Right cardiac atrium (tissue), 5 donors: ENCODE measurements around the gene PLGRKT. TPM values are rescaled to one million over a fixed set of nuclear protein-coding genes. Genes with fewer than 3 reads are reported as not detected.
"Not testable (repeated sequence)": the region's sequence is repeated elsewhere in the genome, so short reads cannot be mapped to it uniquely, and the experiment has no call there.

Experiments used
- ATAC-seq, 2 donors: fragments of 200-7000 bp; cut with Tn5 transposase; one replicate each; pipeline versions ENCODE4 v1.8.0 to v1.9.1; 2020; ENCODE audit warnings: moderate library complexity in 2 of 2, mild to moderate bottlenecking in 1 of 2
- DNase-seq, 3 donors: peaks; one replicate each; pipeline ENCODE4 v3.0.0-alpha.2; 2020
- H3K27ac ChIP-seq: one replicate; pipeline ENCODE4 v1.5.1; 2013; ENCODE audit warnings: mild to moderate bottlenecking, low read length, control low read depth, moderate library complexity
- H3K27me3 ChIP-seq: one replicate; pipeline ENCODE4 v1.6.1; 2013; ENCODE audit not compliant: control insufficient read depth, insufficient read depth
- H3K4me1 ChIP-seq: one replicate; pipeline ENCODE4 v1.6.1; 2013; ENCODE audit warnings: low read length; ENCODE audit not compliant: control insufficient read depth, insufficient read depth
- H3K4me3 ChIP-seq: one replicate; pipeline ENCODE4 v1.5.1; 2013; ENCODE audit warnings: low read length, control low read depth
- H3K9me3 ChIP-seq: one replicate; pipeline ENCODE4 v1.6.1; 2013; ENCODE audit warnings: low read length; ENCODE audit not compliant: control insufficient read depth
- WGBS: extraction: QIAGEN DNeasy Blood & Tissue Kit; methylation state at CpG from one replicate; pipeline ENCODE4 v1.1.7; 2013; 5-methylcytosine and 5-hydroxymethylcytosine counted together
- intact Hi-C, 4 donors: fragments of 100-400 bp; cut with DNase I; formaldehyde crosslinking; loops; one replicate each; pipeline versions ENCODE4 v1.11.0 to v1.14.0; 2022 to 2023
- polyA plus RNA-seq: library from polyadenylated mRNA; stranded (reverse); fragments of 200-250 nt; gene quantifications from one replicate; pipeline ENCODE4 v1.2.3, GENCODE V29; 2013
- total RNA-seq, 4 donors: library from RNA; stranded (reverse); fragmentation: NEBNext Ultra II Directional; extraction: Animal tissue kit (Norgen Biotek cat#: 25700); gene quantifications; one replicate each; pipeline ENCODE4 v1.2.1, GENCODE V29; 2021
- donor health status: healthy with polysubstance abuse.
- donor health status: DM: no; HTN: yes; CAD: no.
- donor health status: DM: no; HTN: no; CAD: no.
- donor health status: DM: no; HTN: yes; CAD: no; lungs with severe emphysema.
- donor health status: DM: yes; HTN: yes; CAD: no.

The PLGRKT gene
- total and polyA plus RNA-seq, 5 donors = 31.5 to 44.5 (median 34.2) TPM

DNA sequence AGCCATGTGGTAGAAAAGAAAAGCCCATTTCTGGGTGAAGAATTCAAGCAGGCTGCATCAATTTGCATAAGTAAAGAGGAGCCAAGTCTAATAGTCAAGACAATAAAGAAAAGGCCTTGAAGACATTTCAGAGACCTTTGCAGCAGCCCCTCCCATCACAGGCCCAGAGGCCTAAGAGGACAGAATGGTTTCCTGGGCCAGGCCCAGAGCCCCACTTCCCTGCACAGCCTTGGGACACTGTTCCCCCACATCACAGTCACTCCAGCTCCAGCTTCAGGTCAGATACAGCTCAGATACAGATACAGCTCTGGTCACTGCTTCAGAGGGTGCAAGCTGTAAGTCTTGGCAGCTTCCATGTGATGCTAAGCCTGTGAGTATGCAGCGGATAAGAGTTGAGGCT lies 29.1 kb downstream of the PLGRKT start:
- intact Hi-C loops = no loop called here
- DNase-seq = no peak
- H3K9me3 ChIP-seq = no peaks in the 10 kb centered on the region
- H3K27ac ChIP-seq = no peak overlapping the region
- H3K27me3 ChIP-seq = no peaks in the 10 kb centered on the region
- WGBS = 98% methylated on average over 1 of the region's 1 CpG
- no peak for ATAC-seq
- no peak overlapping the region for H3K4me3 ChIP-seq
- no peaks in the 10 kb centered on the region for H3K4me1 ChIP-seq

DNA sequence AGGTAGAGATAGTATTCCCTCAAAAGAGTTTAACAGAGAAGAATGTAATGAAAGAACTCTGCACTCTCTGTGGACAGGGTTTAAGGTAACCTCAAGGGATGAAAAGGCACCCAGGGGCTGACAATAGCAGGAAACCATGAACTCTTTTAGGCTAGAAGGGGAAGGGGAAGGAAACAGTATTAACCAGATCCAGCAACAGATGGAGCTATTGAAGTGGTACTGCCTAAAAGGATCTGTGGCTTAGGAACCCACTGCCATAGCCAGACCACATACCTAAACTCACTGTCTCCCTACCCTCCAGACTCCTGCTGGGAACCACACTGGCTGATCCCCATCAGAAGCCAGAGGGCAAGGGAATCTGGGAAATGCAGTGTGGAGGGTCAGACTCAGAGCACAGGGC lies 35.5 kb downstream of the PLGRKT start:
- no peaks in the 10 kb centered on the region for H3K4me1 ChIP-seq
- intact Hi-C loops = no loop called here
- ATAC-seq = no peak

DNA sequence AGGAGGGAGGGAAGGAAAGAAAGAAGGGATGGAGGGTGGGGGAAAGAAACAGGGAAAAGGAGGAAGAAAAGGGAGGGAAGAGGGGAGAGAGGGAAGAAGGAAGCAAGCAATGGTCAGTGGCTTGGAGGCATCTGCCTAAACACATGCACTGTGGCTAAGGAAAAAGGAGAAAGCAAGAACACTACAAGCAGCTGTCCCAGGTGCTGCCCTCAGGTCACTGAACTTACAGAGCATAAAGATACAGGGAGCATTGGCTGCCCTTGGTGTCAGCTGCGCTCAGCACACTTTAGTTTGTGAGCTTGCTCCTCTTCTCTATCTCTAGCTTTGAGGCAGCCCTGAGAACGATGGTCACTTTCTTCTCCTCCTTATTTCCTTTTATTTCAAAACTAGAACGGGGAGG lies 40.2 kb downstream of the PLGRKT start:
- intact Hi-C loops = not testable (repeated sequence)

More for the DNA sequence above, 35.5 kb downstream of the PLGRKT start:
- no peaks in the 10 kb centered on the region for H3K9me3 ChIP-seq
- H3K4me3 ChIP-seq = no peak overlapping the region
- DNase-seq = no peak
- H3K27ac ChIP-seq = no peak overlapping the region
- no peaks in the 10 kb centered on the region for H3K27me3 ChIP-seq

GRCh38 chr9:5395428-5395827 lies 42.3 kb downstream of the PLGRKT start:
- no peak for ATAC-seq
- Histone ChIP-seq H3K27me3 (no peaks in the 10 kb centered on the region), H3K4me1 (no peaks in the 10 kb centered on the region), H3K4me3 (no peak overlapping the region), H3K27ac (no peak overlapping the region), H3K9me3 (no peaks in the 10 kb centered on the region)
- intact Hi-C loops = no loop called here
- DNase-seq = no peak

More for the DNA sequence above, 40.2 kb downstream of the PLGRKT start:
- H3K4me1 ChIP-seq, H3K4me3 ChIP-seq, H3K27me3 ChIP-seq, H3K9me3 ChIP-seq, ATAC-seq, DNase-seq, H3K27ac ChIP-seq: not testable (repeated sequence)
- WGBS = 89% methylated on average over 3 of the region's 3 CpGs

DNA sequence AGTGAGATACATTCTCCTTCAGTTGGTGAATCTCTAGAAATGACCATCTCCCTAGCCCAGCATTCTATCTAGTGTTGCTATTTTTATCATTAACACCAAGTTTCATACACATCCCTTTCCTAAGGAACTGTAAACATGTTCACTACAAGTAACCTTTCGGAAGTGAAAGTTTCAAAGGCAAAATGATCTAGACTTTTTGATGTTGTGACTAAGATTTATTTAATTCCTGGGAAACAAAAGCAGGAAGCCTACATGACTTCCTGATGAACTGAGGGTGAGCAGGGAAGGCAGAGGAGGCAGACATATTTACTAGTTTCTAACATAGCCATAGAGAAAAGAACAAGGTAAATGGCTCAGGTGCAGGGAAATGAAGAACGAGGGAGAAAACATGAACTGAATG lies 43.7 kb downstream of the PLGRKT start:
- ATAC-seq, H3K27me3 ChIP-seq, H3K4me1 ChIP-seq, intact Hi-C loops, H3K9me3 ChIP-seq, H3K27ac ChIP-seq, DNase-seq, H3K4me3 ChIP-seq: not testable (repeated sequence)
- WGBS = 68% methylated on average over 2 of the region's 2 CpGs

- 77% methylated on average over 2 of the region's 2 CpGs for WGBS
- Histone ChIP-seq H3K27me3 (no peaks in the 10 kb centered on the region), H3K9me3 (no peaks in the 10 kb centered on the region), H3K4me3 (no peak overlapping the region), H3K4me1 (no peaks in the 10 kb centered on the region), H3K27ac (no peak overlapping the region)
- ATAC-seq (no peak), DNase-seq (no peak)
- intact Hi-C loops = no loop called here
These were observed 44.2 kb downstream of the PLGRKT start for GRCh38 chr9:5393497-5393896.

- Histone ChIP-seq H3K4me3 (no peak overlapping the region), H3K27me3 (no peaks in the 10 kb centered on the region), H3K4me1 (no peaks in the 10 kb centered on the region), H3K27ac (no peak overlapping the region), H3K9me3 (no peaks in the 10 kb centered on the region)
- DNase-seq = no peak
- no peak for ATAC-seq
- WGBS = 92% methylated on average over 1 of the region's 1 CpG
- intact Hi-C loops = no loop called here
These were observed 45.4 kb downstream of the PLGRKT start for GRCh38 chr9:5392285-5392684.

GRCh38 chr9:5389109-5389732 lies 48.5 kb downstream of the PLGRKT start:
- H3K4me3 ChIP-seq = no peak overlapping the region
- no peak overlapping the region for H3K27ac ChIP-seq
- intact Hi-C loops = no loop called here
- DNase-seq (no peak), ATAC-seq (no peak)
- no peaks in the 10 kb centered on the region for H3K27me3 ChIP-seq
- H3K9me3 ChIP-seq = no peaks in the 10 kb centered on the region
- 57% methylated on average over 3 of the region's 3 CpGs for WGBS
- no peaks in the 10 kb centered on the region for H3K4me1 ChIP-seq

GRCh38 chr9:5388026-5388819 lies 49.5 kb downstream of the PLGRKT start:
- H3K27ac ChIP-seq = no peak overlapping the region

DNA sequence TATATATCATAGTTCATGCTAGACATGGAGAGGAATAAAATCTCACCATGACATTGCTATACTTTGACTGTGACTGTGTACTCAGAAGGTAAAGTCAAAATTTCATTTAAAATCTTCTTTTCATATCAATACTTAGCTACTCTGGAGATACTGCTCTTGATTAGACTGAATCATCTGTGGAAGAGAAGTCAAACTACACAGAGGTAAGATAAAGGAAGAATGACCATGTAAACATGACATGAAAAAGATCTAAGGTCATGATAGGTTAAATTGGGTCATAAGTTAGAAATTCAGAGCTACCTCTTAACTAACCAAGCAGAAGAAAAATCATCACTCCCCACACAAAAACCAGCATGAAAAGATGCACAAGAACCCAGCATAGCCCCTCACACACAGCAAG lies 53.3 kb downstream of the PLGRKT start:
- no peak overlapping the region for H3K27ac ChIP-seq
- no peak overlapping the region for H3K4me3 ChIP-seq
- DNase-seq (no peak), ATAC-seq (no peak)
- intact Hi-C loops = no loop called here
- H3K27me3 ChIP-seq = no peaks in the 10 kb centered on the region
- H3K9me3 ChIP-seq = no peaks in the 10 kb centered on the region
- no peaks in the 10 kb centered on the region for H3K4me1 ChIP-seq

More at GRCh38 chr9:5388026-5388819, 49.5 kb downstream of the PLGRKT start:
- 82% methylated on average over 5 of the region's 5 CpGs for WGBS
- DNase-seq = no peak
- ATAC-seq = no peak
- Histone ChIP-seq H3K4me3 (no peak overlapping the region), H3K27me3 (no peaks in the 10 kb centered on the region), H3K4me1 (no peaks in the 10 kb centered on the region), H3K9me3 (no peaks in the 10 kb centered on the region)
- intact Hi-C loops = no loop called here

DNA sequence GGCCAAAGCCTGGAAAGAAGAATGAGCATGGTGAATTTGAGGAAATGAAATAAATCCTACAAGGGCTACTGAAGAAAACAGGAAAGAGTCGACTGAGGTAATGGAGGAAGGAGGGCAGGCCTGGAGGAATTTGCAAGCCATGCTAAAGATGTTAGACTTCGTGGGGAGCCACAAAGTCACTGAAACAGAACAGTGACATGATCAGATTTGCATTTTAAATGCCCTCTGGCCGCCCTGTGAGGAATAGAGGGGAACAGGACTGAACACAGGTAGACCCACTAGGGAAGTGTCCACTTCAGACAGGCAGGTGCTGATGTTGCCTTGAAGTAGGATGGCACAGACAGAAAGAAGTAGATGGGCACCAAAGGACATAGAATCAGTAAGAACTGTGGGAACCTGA lies 55.2 kb downstream of the PLGRKT start:
- H3K27me3 ChIP-seq = no peaks in the 10 kb centered on the region
- H3K9me3 ChIP-seq = no peaks in the 10 kb centered on the region
- intact Hi-C loops = no loop called here
- no peak for ATAC-seq
- H3K4me1 ChIP-seq = no peaks in the 10 kb centered on the region
- no peak overlapping the region for H3K27ac ChIP-seq
- DNase-seq = no peak
- H3K4me3 ChIP-seq = no peak overlapping the region
- 84% methylated on average over 3 of the region's 3 CpGs for WGBS
